ENCODE data around the gene TBPL1.

DNA sequence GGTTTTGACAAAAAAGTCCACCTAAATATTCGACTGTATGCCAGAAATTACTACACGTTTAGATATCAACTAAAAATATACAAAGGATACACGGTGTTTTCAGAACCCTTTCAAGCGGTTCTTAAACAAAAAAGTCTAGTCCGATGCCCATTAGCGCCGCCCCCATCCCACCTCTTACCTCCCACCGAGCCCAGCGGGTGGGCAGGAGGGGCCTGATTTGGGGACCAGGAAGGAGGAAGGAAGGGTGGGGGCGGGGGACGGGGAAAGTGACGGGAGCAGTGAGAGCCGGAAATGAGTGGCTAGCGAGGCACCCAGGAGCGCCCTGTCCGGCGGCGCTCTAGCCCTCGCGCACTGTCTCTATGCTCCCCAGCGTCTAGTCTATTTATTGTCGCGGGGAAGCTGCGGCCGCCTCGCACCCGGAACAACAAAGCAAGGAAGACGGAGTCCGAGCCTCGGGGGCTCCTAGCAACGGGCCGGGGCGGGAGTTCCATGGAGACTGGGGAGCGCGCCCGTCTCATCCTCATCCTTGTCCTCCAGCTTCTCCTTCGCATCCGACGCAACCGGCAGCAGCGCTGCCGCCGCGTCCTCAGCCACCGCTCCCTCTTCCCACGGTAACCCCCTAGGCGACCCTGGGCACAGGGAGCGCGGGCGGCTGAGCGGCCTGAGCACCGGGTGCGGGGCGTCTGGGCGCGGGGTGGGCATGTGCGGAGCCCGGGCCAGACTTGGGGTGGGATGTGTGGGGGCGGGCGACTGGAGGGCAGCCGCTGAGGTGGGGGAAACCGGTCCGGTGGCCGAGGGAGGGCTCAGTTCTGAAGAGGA, at the start of gene TBPL1:
- peak in 1 of 4 experiments; percentile 27 for TF ChIP-seq CTCF (IDR thresholded peaks at IDR 0.05)
- peak in 1 of 2 donors; percentile 52 for TF ChIP-seq POLR2A (IDR thresholded peaks at IDR 0.05)

All from uterus (tissue), 2 donors.